GM19025 (cell line): Measurements from ENCODE around the gene GJC3.
"Not testable (repeated sequence)": the region's sequence is repeated elsewhere in the genome, so short reads cannot be mapped to it uniquely, and the experiment has no call there.

Source experiments
- ATAC-seq: cut with Tn5 transposase; IDR thresholded peaks from one replicate; pipeline ENCODE4 v1.9.1; 2021; ENCODE audit warnings: mild to moderate bottlenecking, low read depth, moderate library complexity; ENCODE audit not compliant: unreplicated experiment

Gene GJC3

GRCh38 chr7:99930376-99930775, 956 bp upstream of the GJC3 start:
- ATAC-seq, result no peak

- ATAC-seq, result no peak
Measured at GRCh38 chr7:99929730-99930053, 272 bp upstream of the GJC3 start.

- no peak for ATAC-seq
Measured at GRCh38 chr7:99928188-99928587, 1.2 kb downstream of the GJC3 start.

- ATAC-seq, result no peak
Measured at GRCh38 chr7:99927536-99927935, 1.9 kb downstream of the GJC3 start.

GRCh38 chr7:99926321-99926720, 3.1 kb downstream of the GJC3 start:
- no peak for ATAC-seq

GRCh38 chr7:99923200-99923599, 6.2 kb downstream of the GJC3 start:
- no peak for ATAC-seq

- ATAC-seq, result no peak
Measured at GRCh38 chr7:99920149-99920548, 9.3 kb downstream of the GJC3 start.

- ATAC-seq, result no peak
Measured at GRCh38 chr7:99919814-99920112, 9.7 kb downstream of the GJC3 start.

GRCh38 chr7:99918959-99919813, 10.2 kb downstream of the GJC3 start, which contains the start of gene TRIM4:
Gene TRIM4, minus strand, starts transcription at chr7:99919530. Its CDS starts 129 bp downstream, at chr7:99919401.
- peak; percentile 97 for ATAC-seq

GRCh38 chr7:99910976-99911375, 18.4 kb downstream of the GJC3 start:
- no peak for ATAC-seq

GRCh38 chr7:99901581-99901980, 27.8 kb downstream of the GJC3 start:
- no peak for ATAC-seq

GRCh38 chr7:99899830-99900519, 29.4 kb downstream of the GJC3 start:
- no peak for ATAC-seq

- no peak for ATAC-seq
Measured at GRCh38 chr7:99898836-99899235, 30.6 kb downstream of the GJC3 start.

GRCh38 chr7:99898023-99898357, 31.4 kb downstream of the GJC3 start:
- ATAC-seq, result no peak

- ATAC-seq, result no peak
Measured at GRCh38 chr7:99897322-99898022, 31.9 kb downstream of the GJC3 start.

- ATAC-seq, result no peak
Measured at GRCh38 chr7:99894738-99895137, 34.7 kb downstream of the GJC3 start.

GRCh38 chr7:99893280-99893679, 36.1 kb downstream of the GJC3 start:
- no peak for ATAC-seq

GRCh38 chr7:99890348-99890747, 39.1 kb downstream of the GJC3 start:
- ATAC-seq, result not testable (repeated sequence)

- not testable (repeated sequence) for ATAC-seq
Measured at GRCh38 chr7:99888366-99888765, 41.1 kb downstream of the GJC3 start.

GRCh38 chr7:99881370-99881769, 48.0 kb downstream of the GJC3 start:
- no peak for ATAC-seq

GRCh38 chr7:99876933-99877332, 52.5 kb downstream of the GJC3 start, which contains the start of gene OR2AE1:
Gene OR2AE1, minus strand, starts transcription at chr7:99877033. Its CDS starts 0 bp downstream, at chr7:99877033.
- ATAC-seq, result no peak
